ENCODE results near the gene PACSIN1.

PACSIN1 gene

DNA sequence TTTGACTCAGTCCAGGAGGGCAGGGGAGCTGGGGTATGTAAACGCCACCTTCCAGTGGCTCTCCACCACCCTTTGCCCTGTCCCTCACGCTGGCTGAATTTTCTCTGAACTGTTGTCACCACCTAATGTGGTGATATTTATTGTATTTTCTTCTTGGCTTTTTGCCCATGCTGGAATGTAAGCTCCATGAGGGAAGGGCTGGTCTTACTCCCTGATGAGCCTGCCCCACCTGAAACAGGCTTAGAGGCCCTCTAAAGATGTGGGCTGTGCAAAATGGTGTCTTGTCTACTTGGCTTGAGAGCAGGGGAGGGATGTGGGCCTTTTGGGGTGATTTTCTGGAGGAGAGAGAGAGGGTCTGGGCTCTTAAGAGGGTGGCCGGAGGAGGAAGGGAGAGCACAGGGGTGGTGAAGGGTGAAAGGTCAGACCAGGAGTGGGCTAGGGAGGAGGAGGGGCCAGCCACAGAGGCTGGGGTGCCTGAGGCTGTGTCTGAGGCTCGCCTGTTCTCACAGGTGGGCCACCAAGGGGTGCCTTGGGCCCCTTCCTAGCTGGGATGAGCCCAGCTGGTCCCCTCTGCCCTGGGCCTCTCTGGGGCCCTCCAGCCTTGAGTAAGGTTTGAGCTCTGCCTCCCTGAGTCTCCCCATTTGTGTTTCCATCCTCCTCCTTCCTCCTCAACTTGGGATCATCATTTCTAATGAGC, 52.9 kb downstream of the PACSIN1 start:
- H3K4me3 ChIP-seq (ENCODE audit: low read depth, low read length) = no peak overlapping the region
- H3K36me3 ChIP-seq = peaks cover 10% of the 10 kb centered on the region
- no peak overlapping the region for H3K27ac ChIP-seq
- H3K9me3 ChIP-seq (ENCODE audit: severe bottlenecking) = no peaks in the 10 kb centered on the region
- no peaks in the 10 kb centered on the region for H3K27me3 ChIP-seq (ENCODE audit: insufficient read depth, low read depth, severe bottlenecking)
- DNase-seq = no peak
- TF ChIP-seq, protein P1, sequence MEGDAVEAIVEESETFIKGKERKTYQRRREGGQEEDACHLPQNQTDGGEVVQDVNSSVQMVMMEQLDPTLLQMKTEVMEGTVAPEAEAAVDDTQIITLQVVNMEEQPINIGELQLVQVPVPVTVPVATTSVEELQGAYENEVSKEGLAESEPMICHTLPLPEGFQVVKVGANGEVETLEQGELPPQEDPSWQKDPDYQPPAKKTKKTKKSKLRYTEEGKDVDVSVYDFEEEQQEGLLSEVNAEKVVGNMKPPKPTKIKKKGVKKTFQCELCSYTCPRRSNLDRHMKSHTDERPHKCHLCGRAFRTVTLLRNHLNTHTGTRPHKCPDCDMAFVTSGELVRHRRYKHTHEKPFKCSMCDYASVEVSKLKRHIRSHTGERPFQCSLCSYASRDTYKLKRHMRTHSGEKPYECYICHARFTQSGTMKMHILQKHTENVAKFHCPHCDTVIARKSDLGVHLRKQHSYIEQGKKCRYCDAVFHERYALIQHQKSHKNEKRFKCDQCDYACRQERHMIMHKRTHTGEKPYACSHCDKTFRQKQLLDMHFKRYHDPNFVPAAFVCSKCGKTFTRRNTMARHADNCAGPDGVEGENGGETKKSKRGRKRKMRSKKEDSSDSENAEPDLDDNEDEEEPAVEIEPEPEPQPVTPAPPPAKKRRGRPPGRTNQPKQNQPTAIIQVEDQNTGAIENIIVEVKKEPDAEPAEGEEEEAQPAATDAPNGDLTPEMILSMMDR (IDR thresholded peaks at IDR 0.05; ENCODE audit: low read depth, low read length) = no peak

GRCh38 chr6:34519971-34520644, 54.2 kb downstream of the PACSIN1 start:
- TF ChIP-seq, protein P1 (IDR thresholded peaks at IDR 0.05; ENCODE audit: low read depth, low read length) = no peak
- H3K36me3 ChIP-seq = peaks cover 10% of the 10 kb centered on the region
- no peaks in the 10 kb centered on the region for H3K9me3 ChIP-seq (ENCODE audit: severe bottlenecking)
- no peak overlapping the region for H3K27ac ChIP-seq
- H3K27me3 ChIP-seq (ENCODE audit: insufficient read depth, low read depth, severe bottlenecking) = no peaks in the 10 kb centered on the region
- H3K4me3 ChIP-seq (ENCODE audit: low read depth, low read length) = no peak overlapping the region
- DNase-seq = no peak

GRCh38 chr6:34520645-34521462, 55.0 kb downstream of the PACSIN1 start:
- Histone ChIP-seq H3K9me3 (ENCODE audit: severe bottlenecking) (no peaks in the 10 kb centered on the region), H3K27me3 (ENCODE audit: insufficient read depth, low read depth, severe bottlenecking) (no peaks in the 10 kb centered on the region), H3K36me3 (peaks cover 10% of the 10 kb centered on the region), H3K4me3 (ENCODE audit: low read depth, low read length) (no peak overlapping the region), H3K27ac (no peak overlapping the region)
- TF ChIP-seq, protein P1 (IDR thresholded peaks at IDR 0.05; ENCODE audit: low read depth, low read length) = no peak
- no peak for DNase-seq

- DNase-seq = no peak
- H3K4me3 ChIP-seq (ENCODE audit: low read depth, low read length) = no peak overlapping the region
- TF ChIP-seq, protein P1 (IDR thresholded peaks at IDR 0.05; ENCODE audit: low read depth, low read length) = no peak
Observed at GRCh38 chr6:34521463-34522285, 55.8 kb downstream of the PACSIN1 start.

DNA sequence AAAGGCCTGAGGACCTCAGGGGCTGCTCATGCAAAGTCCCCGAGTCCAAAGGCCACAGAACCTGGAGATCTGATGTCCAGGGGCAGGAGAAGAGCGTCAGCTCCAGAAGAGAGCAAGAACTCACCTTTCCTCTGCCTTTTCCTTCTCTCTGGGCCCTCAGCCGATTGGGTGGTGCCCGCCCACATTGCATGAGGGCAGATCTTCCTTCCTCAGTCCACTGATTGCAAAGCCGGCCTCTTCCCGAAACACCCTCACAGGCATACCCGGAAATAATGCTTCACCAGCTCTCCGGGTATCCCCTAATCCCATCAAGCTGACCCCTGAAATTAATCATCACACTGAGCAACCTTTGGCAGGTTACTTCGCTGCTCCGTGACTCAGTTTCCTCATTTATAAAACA, 56.9 kb downstream of the PACSIN1 start:
- no peak for DNase-seq
- no peaks in the 10 kb centered on the region for H3K27me3 ChIP-seq (ENCODE audit: insufficient read depth, low read depth, severe bottlenecking)
- peaks cover 10% of the 10 kb centered on the region for H3K36me3 ChIP-seq
- no peak overlapping the region for H3K27ac ChIP-seq
- H3K4me3 ChIP-seq (ENCODE audit: low read depth, low read length) = no peak overlapping the region
- TF ChIP-seq, protein P1 (IDR thresholded peaks at IDR 0.05; ENCODE audit: low read depth, low read length) = no peak
- H3K9me3 ChIP-seq (ENCODE audit: severe bottlenecking) = no peaks in the 10 kb centered on the region

More at GRCh38 chr6:34521463-34522285, 55.8 kb downstream of the PACSIN1 start:
- no peak overlapping the region for H3K27ac ChIP-seq
- H3K27me3 ChIP-seq (ENCODE audit: insufficient read depth, low read depth, severe bottlenecking) = no peaks in the 10 kb centered on the region
- H3K36me3 ChIP-seq = peaks cover 10% of the 10 kb centered on the region
- H3K9me3 ChIP-seq (ENCODE audit: severe bottlenecking) = no peaks in the 10 kb centered on the region
